AML-193 (cell line): Measurements from ENCODE around the gene EVPLL.
"Not testable (repeated sequence)": the region's sequence is repeated elsewhere in the genome, so short reads cannot be mapped to it uniquely, and the experiment has no call there.

Experiments used
- DNase-seq, 2 experiments: peaks; one replicate each; lab custom pipeline; 2025; lab: John Stamatoyannopoulos, UW

EVPLL gene

DNA sequence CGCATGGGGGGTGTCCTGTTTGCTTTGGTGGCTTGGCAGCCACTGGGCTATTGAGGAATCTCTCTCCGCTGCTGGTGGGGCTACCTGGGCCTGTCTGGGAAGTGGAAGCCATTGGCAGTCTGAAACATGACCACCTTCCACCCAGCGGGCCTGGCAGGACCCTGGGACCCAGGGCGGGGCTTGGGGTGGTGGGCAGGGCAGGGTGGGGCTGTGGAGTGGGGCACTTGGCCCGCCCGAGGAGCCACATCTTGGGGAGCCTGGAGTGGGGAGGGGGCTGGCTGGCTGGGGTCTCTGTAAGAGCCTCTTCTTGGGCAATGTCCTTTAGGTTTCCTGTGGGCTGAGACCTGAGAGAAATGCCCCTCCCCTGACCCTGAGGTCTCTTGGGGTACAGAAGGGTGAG lies 48.0 kb downstream of the EVPLL start:
- not testable (repeated sequence) for DNase-seq

DNA sequence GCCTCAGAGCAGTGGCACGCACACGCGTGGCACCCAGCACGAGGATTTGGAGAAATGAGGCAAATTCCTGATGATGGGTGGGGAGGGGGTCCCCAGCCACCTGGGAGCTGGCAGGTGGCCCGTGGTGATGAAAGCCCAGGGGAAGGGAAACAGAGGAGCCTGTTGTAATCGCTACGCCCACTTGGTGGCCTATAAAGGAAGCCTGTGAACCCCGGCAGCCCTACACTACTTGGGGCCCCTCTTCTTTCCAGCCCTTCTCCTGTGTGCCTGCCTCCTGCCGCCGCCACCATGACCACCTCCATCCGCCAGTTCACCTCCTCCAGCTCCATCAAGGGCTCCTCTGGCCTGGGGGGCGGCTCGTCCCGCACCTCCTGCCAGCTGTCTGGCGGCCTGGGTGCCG lies 49.1 kb downstream of the EVPLL start:
- DNase-seq, result not testable (repeated sequence)

DNA sequence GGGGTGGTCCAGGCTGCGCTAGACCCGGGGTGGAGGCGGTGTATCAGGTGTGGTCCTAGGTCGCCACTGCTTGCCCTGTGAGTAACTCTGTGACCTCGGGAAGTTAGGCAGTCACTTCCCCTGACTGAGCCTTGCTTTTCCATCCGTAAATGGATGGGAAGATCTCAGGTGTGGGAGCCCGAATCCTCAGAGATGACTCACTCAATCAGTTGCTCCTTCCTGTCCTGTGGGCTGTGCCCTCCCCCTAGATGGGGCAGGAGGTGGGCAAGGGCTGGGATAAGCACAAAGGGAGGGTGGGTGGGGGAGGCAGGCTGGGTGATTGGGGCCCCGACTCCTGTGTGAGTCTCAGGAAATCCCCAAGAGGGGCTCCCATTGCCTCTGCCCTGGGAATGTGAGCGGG lies 54.6 kb downstream of the EVPLL start:
- DNase-seq, result not testable (repeated sequence)
